Measurements from ENCODE around the gene EFNA3. TPM values are rescaled to one million over a fixed set of nuclear protein-coding genes. Genes with fewer than 3 reads are reported as not detected.

The EFNA3 gene
- total RNA-seq, 1 experiment from 2014 or later, result 20.4 TPM

GRCh38 chr1:155051342-155051776, 27.3 kb upstream of the EFNA3 start:
- Histone ChIP-seq H3K9me2 (ENCODE audit: insufficient read depth) (no peaks in the 10 kb centered on the region), H3K79me2 (ENCODE audit: insufficient read depth, low read length) (peaks cover 39% of the 10 kb centered on the region), H3K36me3 (ENCODE audit: control insufficient read depth in 1 of 2, insufficient read depth in 2 of 2, low read length in 2 of 2) (peaks cover 16 to 17% of the 10 kb centered on the region in 2 experiments), H3K4me2 (ENCODE audit: low read length) (peak overlapping the region; percentile 100), H3K4me3 (replicated peaks in 1 of 2; ENCODE audit: low read depth in 1 of 2, low read length in 2 of 2) (peak overlapping the region; percentile 90 to 94), H2AFZ (ENCODE audit: low read depth, low read length, poor library complexity, severe bottlenecking) (no peak overlapping the region), H3K9ac (ENCODE audit: low read length) (peak overlapping the region; percentile 90), H4K20me1 (ENCODE audit: insufficient read depth) (no peaks in the 10 kb centered on the region), H3K27ac (ENCODE audit: low read depth, low read length) (peak overlapping the region; percentile 93), H3K9me3 (ENCODE audit: control insufficient read depth in 1 of 2, insufficient read depth in 1 of 2, low read depth in 1 of 2, low read length in 2 of 2) (no peaks in the 10 kb centered on the region), H3K27me3 (ENCODE audit: insufficient read depth, low read length) (no peaks in the 10 kb centered on the region), H3K4me1 (ENCODE audit: control insufficient read depth in 1 of 2, insufficient read depth in 2 of 2, low read length in 2 of 2) (peaks cover 13 to 38% of the 10 kb centered on the region in 2 experiments)
- BruUV-seq (replicated peaks), result TSS peak; percentile 49
- RAD21 ChIA-PET (ENCODE audit: low non-redundant PET in 1 of 2, low total read pairs in 2 of 2, uncharacterized antibody in 2 of 2, unreplicated experiment in 2 of 2), result interaction anchor here (0.6 to 0.9 kb wide), 2 partner anchors 34 to 96 kb away, joined by 3 to 4 read pairs; partner anchors contain the start of gene PBXIP1 (in 1 of the 2)
- POLR2A ChIA-PET, result interaction anchor here (1.1 to 1.2 kb wide), 2 partner anchors 119 to 121 kb away, joined by 3 read pairs; partner anchors contain the start of gene KRTCAP2
- peak; percentile 82 for TF ChIP-seq POLR2AphosphoS5 (IDR thresholded peaks at IDR 0.05; ENCODE audit: low read depth, low read length)
- TF ChIP-seq YY1 (IDR thresholded peaks at IDR 0.05; ENCODE audit: extremely low read depth, insufficient replicate concordance, low read depth, low read length), result no peak
- no peak for TF ChIP-seq EZH2phosphoT487 (IDR thresholded peaks at IDR 0.05; ENCODE audit: borderline replicate concordance)
- no peak for TF ChIP-seq FOSL1 (IDR thresholded peaks at IDR 0.05; ENCODE audit: low read depth)
- peak; percentile 70; the same call in 1 of the 2 replicates for TF ChIP-seq ZFX (IDR thresholded peaks at IDR 0.05)
- TF ChIP-seq SP1 (IDR thresholded peaks at IDR 0.05; ENCODE audit: low read depth), result no peak
- peak; percentile 53 for TF ChIP-seq POLR2A (IDR thresholded peaks at IDR 0.05; ENCODE audit: borderline replicate concordance, extremely low read depth, insufficient read depth, insufficient read length)
- TF ChIP-seq TCF7L2 (IDR thresholded peaks at IDR 0.05; ENCODE audit: borderline replicate concordance, extremely low read depth, insufficient read depth, insufficient read length), result no peak
- TF ChIP-seq JUND (IDR thresholded peaks at IDR 0.05), result no peak
- TF ChIP-seq REST (IDR thresholded peaks at IDR 0.05; ENCODE audit: low read depth), result no peak
- no peak for TF ChIP-seq SIN3A (IDR thresholded peaks at IDR 0.05; ENCODE audit: low read depth)
- TF ChIP-seq CEBPB (IDR thresholded peaks at IDR 0.05; ENCODE audit: low read depth), result no peak
- intact Hi-C loops (cut with micrococcal nuclease), result loop anchor here (5.0 kb wide), 1 partner anchor 49 kb away; the partner anchor contains the start of gene ZBTB7B
- DNase-seq (ENCODE audit: low read depth, low spot score), result no peak
- no peak; the same call in 1 of the 2 replicates for ATAC-seq
- CTCF ChIA-PET, result interaction anchor here (0.7 to 1.6 kb wide), 22 partner anchors 10 to 382 kb away, joined by 3 to 14 read pairs (median 4); partner anchors contain the start of genes PBXIP1 and SHC1

Data from HCT116 (cell line).